ENCODE measurements around the gene COQ10A. TPM values are rescaled to one million over a fixed set of nuclear protein-coding genes. Genes with fewer than 3 reads are reported as not detected.
"Not testable (repeated sequence)": the region's sequence is repeated elsewhere in the genome, so short reads cannot be mapped to it uniquely, and the experiment has no call there.

The COQ10A gene
- total RNA-seq, 2 experiments from 2014 or later: 5.2 to 7.5 TPM

GRCh38 chr12:56258068-56258819, 8.5 kb upstream of the COQ10A start, which contains the start of gene ANKRD52:
Gene ANKRD52 (minus strand): TSS chr12:56258384. CDS start chr12:56258269, 115 bp downstream.
- Mint-ChIP-seq H3K4me1 (peaks cover 16% of the 10 kb centered on the region), H3K9me3 (ENCODE audit: low read depth) (no peaks in the 10 kb centered on the region), H3K27ac (peak within 1 kb of the TSS; percentile 72), H3K4me3 (peak within 1 kb of the TSS; percentile 83), H3K36me3 (ENCODE audit: low read depth) (peaks cover 9% of the 10 kb centered on the region), H3K27me3 (no peaks in the 10 kb centered on the region)
- ATAC-seq (peak; percentile 92), DNase-seq (peak; percentile 90)
- ChIA-PET CTCF (interaction anchor here (0.6 to 3.2 kb wide), 26 partner anchors 10 to 1087 kb away, joined by 3 to 26 read pairs (median 4); partner anchors contain the start of genes COQ10A, ESYT1, IL23A and PA2G4), POLR2A (interaction anchor here (0.7 to 2.1 kb wide), 3 partner anchors 8 to 191 kb away, joined by 4 read pairs; partner anchors contain the start of genes RNF41 and TIMELESS)
- intact Hi-C loops (cut with DNase I, micrococcal nuclease): loop anchor here (1.0 to 10.0 kb wide), 15 partner anchors 9 to 513 kb away; partner anchors contain the start of genes NABP2 (in 2 of the 2), CS (in 1 of the 2), GDF11 (in 1 of the 2) and MYL6B (in 1 of the 2)

- DNase-seq (no peak), ATAC-seq (peak; percentile 11)
- Mint-ChIP-seq H3K4me3 (peak overlapping the region; percentile 81), H3K9me3 (ENCODE audit: low read depth) (no peaks in the 10 kb centered on the region), H3K27ac (peak overlapping the region; percentile 72), H3K27me3 (no peaks in the 10 kb centered on the region), H3K36me3 (ENCODE audit: low read depth) (peaks cover 5% of the 10 kb centered on the region), H3K4me1 (peaks cover 16% of the 10 kb centered on the region)
- ChIA-PET POLR2A (interaction anchor here (2.1 kb wide), 1 partner anchor 37 kb away, joined by 4 read pairs; the partner anchor contains the start of gene RNF41), CTCF (interaction anchor here (0.6 to 3.2 kb wide), 18 partner anchors 11 to 205 kb away, joined by 3 to 26 read pairs (median 4); partner anchors contain the start of genes PA2G4 and RNF41)
- intact Hi-C loops (cut with DNase I, micrococcal nuclease): loop anchor here (1.0 to 10.0 kb wide), 15 partner anchors 8 to 514 kb away; partner anchors contain the start of genes NABP2 (in 2 of the 2), CS (in 1 of the 2), GDF11 (in 1 of the 2) and MYL6B (in 1 of the 2)
These were observed 7.9 kb upstream of the COQ10A start for GRCh38 chr12:56258820-56259183.

- intact Hi-C loops (cut with DNase I, micrococcal nuclease): loop anchor here in 1 of 2 experiments (10.0 kb wide), 1 partner anchor 204 kb away; the partner anchor contains the start of gene SPRYD4
- Mint-ChIP-seq H3K27me3 (no peaks in the 10 kb centered on the region), H3K4me1 (peaks cover 16% of the 10 kb centered on the region), H3K4me3 (no peak overlapping the region), H3K9me3 (ENCODE audit: low read depth) (no peaks in the 10 kb centered on the region), H3K36me3 (ENCODE audit: low read depth) (peaks cover 5% of the 10 kb centered on the region), H3K27ac (no peak overlapping the region)
- CTCF ChIA-PET: interaction anchor here (1.0 to 1.2 kb wide), 2 partner anchors 29 to 93 kb away, joined by 3 read pairs; no protein-coding TSS in a partner anchor
- POLR2A ChIA-PET: no interaction called here
- ATAC-seq: no peak
- DNase-seq: no peak
These were observed 6.4 kb upstream of the COQ10A start for GRCh38 chr12:56260380-56260779.

- Mint-ChIP-seq H3K27me3 (no peaks in the 10 kb centered on the region), H3K4me1 (peaks cover 16% of the 10 kb centered on the region), H3K27ac (no peak overlapping the region), H3K36me3 (ENCODE audit: low read depth) (peaks cover 3% of the 10 kb centered on the region), H3K9me3 (ENCODE audit: low read depth) (no peaks in the 10 kb centered on the region), H3K4me3 (no peak overlapping the region)
- intact Hi-C loops (cut with DNase I, micrococcal nuclease): loop anchor here in 1 of 2 experiments (10.0 kb wide), 1 partner anchor 204 kb away; the partner anchor contains the start of gene SPRYD4
- ChIA-PET CTCF (interaction anchor here (1.0 to 1.2 kb wide), 2 partner anchors 28 to 92 kb away, joined by 3 read pairs; no protein-coding TSS in a partner anchor), POLR2A (no interaction called here)
- DNase-seq (no peak), ATAC-seq (no peak)
These were observed 5.8 kb upstream of the COQ10A start for GRCh38 chr12:56260921-56261320.

- POLR2A ChIA-PET: no interaction called here
- H3K36me3 Mint-ChIP-seq (ENCODE audit: low read depth): no peaks in the 10 kb centered on the region
- H3K4me1 Mint-ChIP-seq: peaks cover 18% of the 10 kb centered on the region
- no peaks in the 10 kb centered on the region for H3K9me3 Mint-ChIP-seq (ENCODE audit: low read depth)
- H3K27ac Mint-ChIP-seq: no peak overlapping the region
- H3K4me3 Mint-ChIP-seq: no peak overlapping the region
- intact Hi-C loops (cut with DNase I, micrococcal nuclease): loop anchor here in 1 of 2 experiments (10.0 kb wide), 1 partner anchor 203 kb away; the partner anchor contains the start of gene SPRYD4
- CTCF ChIA-PET: interaction anchor here (0.6 to 1.2 kb wide), 4 partner anchors 28 to 157 kb away, joined by 3 read pairs; partner anchors contain the start of genes PA2G4 and STAT2
- no peaks in the 10 kb centered on the region for H3K27me3 Mint-ChIP-seq
- ATAC-seq: no peak
- no peak for DNase-seq
These were observed 5.1 kb upstream of the COQ10A start for GRCh38 chr12:56261503-56262232.

- H3K36me3 Mint-ChIP-seq (ENCODE audit: low read depth); H3K4me3 Mint-ChIP-seq; H3K9me3 Mint-ChIP-seq (ENCODE audit: low read depth); H3K27me3 Mint-ChIP-seq; ATAC-seq; H3K27ac Mint-ChIP-seq; POLR2A ChIA-PET: not testable (repeated sequence)
- CTCF ChIA-PET: interaction anchor here (0.6 to 1.3 kb wide), 10 partner anchors 16 to 385 kb away, joined by 3 to 6 read pairs (median 3); partner anchors contain the start of genes RNF41 and ZC3H10
- peak; percentile 41 for DNase-seq
- peaks cover 14% of the 10 kb centered on the region for H3K4me1 Mint-ChIP-seq
- intact Hi-C loops (cut with DNase I, micrococcal nuclease): loop anchor here in 1 of 2 experiments (10.0 kb wide), 1 partner anchor 202 kb away; the partner anchor contains the start of gene SPRYD4
These were observed 3.8 kb upstream of the COQ10A start for GRCh38 chr12:56262955-56263354.

- H3K4me3 Mint-ChIP-seq: peak overlapping the region; percentile 89
- intact Hi-C loops (cut with DNase I, micrococcal nuclease): loop anchor here (1.0 to 10.0 kb wide), 7 partner anchors 42 to 199 kb away; partner anchors contain the start of genes ESYT1 (in 1 of the 2), NABP2 (in 1 of the 2), SPRYD4 (in 1 of the 2) and ZC3H10 (in 1 of the 2)
- H3K27ac Mint-ChIP-seq: peak overlapping the region; percentile 89
- not testable (repeated sequence) for H3K4me1 Mint-ChIP-seq; ATAC-seq; H3K27me3 Mint-ChIP-seq; H3K36me3 Mint-ChIP-seq (ENCODE audit: low read depth); DNase-seq; H3K9me3 Mint-ChIP-seq (ENCODE audit: low read depth)
- ChIA-PET POLR2A (interaction anchor here (0.5 to 1.5 kb wide), 7 partner anchors 8 to 459 kb away, joined by 3 to 6 read pairs (median 5); partner anchors contain the start of genes ANKRD52, NACA and PA2G4), CTCF (interaction anchor here (0.6 to 5.1 kb wide), 12 partner anchors 9 to 203 kb away, joined by 3 to 26 read pairs (median 6); partner anchors contain the start of genes ANKRD52 and SMARCC2)
These were observed 562 bp upstream of the COQ10A start for GRCh38 chr12:56266068-56266692.

- Mint-ChIP-seq H3K27ac (peak overlapping the region; percentile 34), H3K4me3 (peak overlapping the region; percentile 89), H3K9me3 (ENCODE audit: low read depth) (no peaks in the 10 kb centered on the region), H3K4me1 (peaks cover 9% of the 10 kb centered on the region), H3K27me3 (no peaks in the 10 kb centered on the region), H3K36me3 (ENCODE audit: low read depth) (peaks cover 12% of the 10 kb centered on the region)
- ChIA-PET CTCF (interaction anchor here (0.5 to 5.1 kb wide), 13 partner anchors 10 to 182 kb away, joined by 3 to 26 read pairs (median 4); partner anchors contain the start of genes ANKRD52, CNPY2, PA2G4 and SMARCC2), POLR2A (interaction anchor here (0.9 to 1.5 kb wide), 3 partner anchors 11 to 48 kb away, joined by 3 read pairs; partner anchors contain the start of genes CNPY2 and RNF41)
- ATAC-seq (no peak), DNase-seq (no peak)
- intact Hi-C loops (cut with DNase I, micrococcal nuclease): loop anchor here (1.0 to 10.0 kb wide), 11 partner anchors 9 to 201 kb away; partner anchors contain the start of genes SPRYD4 (in 2 of the 2), ANKRD52 (in 1 of the 2), CS (in 1 of the 2) and ESYT1 (in 1 of the 2)
These were observed 815 bp downstream of the COQ10A start for GRCh38 chr12:56267443-56268071.

GRCh38 chr12:56271031-56271430, 4.3 kb downstream of the COQ10A start:
- Mint-ChIP-seq H3K4me3 (no peak overlapping the region), H3K9me3 (ENCODE audit: low read depth) (no peaks in the 10 kb centered on the region), H3K27me3 (no peaks in the 10 kb centered on the region), H3K27ac (no peak overlapping the region), H3K4me1 (peaks cover 9% of the 10 kb centered on the region), H3K36me3 (ENCODE audit: low read depth) (peaks cover 29% of the 10 kb centered on the region)
- intact Hi-C loops (cut with DNase I, micrococcal nuclease): no loop called here
- no peak for DNase-seq
- peak; percentile 20 for ATAC-seq
- POLR2A ChIA-PET: no interaction called here
- CTCF ChIA-PET: interaction anchor here (0.6 kb wide), 3 partner anchors 25 to 274 kb away, joined by 4 read pairs; partner anchors contain the start of gene SUOX
